Limb (tissue), 2 donors: ENCODE measurements around the gene RAB40C.

Experiments used
- DNase-seq, 2 donors: peaks; one replicate each; pipeline ENCODE4 v3.0.0-alpha.2; 2016; ENCODE audit errors: extremely low spot score in 2 of 2

The RAB40C gene

GRCh38 chr16:574021-574760 lies 15.7 kb upstream of the RAB40C start:
- DNase-seq: no peak

GRCh38 chr16:575354-576196 lies 14.3 kb upstream of the RAB40C start:
- DNase-seq: no peak

- DNase-seq: no peak
Observed at GRCh38 chr16:576197-576822, 13.6 kb upstream of the RAB40C start.

- DNase-seq: no peak
Observed at GRCh38 chr16:576823-577201, 13.1 kb upstream of the RAB40C start.

DNA sequence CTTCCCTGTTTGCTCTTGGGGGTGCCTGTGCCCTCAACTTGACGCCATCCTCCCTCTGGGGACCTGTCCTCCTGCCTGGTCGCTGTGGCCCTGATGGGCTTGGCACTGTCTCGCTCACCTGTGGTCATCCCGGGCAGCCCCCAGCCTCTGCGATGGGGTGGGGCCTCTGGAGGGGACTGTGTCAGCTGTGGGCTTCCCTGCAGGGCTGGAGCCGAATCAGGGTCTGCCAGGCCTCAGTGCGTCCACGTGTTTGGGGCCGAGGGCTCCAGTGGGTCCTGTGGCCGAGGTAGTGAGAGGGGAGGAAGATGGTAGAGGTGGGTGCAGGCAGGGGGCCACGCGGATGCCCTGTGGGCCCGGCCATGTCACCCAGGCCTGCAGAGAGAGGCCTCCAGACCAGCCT lies 12.1 kb upstream of the RAB40C start:
- DNase-seq: no peak

DNA sequence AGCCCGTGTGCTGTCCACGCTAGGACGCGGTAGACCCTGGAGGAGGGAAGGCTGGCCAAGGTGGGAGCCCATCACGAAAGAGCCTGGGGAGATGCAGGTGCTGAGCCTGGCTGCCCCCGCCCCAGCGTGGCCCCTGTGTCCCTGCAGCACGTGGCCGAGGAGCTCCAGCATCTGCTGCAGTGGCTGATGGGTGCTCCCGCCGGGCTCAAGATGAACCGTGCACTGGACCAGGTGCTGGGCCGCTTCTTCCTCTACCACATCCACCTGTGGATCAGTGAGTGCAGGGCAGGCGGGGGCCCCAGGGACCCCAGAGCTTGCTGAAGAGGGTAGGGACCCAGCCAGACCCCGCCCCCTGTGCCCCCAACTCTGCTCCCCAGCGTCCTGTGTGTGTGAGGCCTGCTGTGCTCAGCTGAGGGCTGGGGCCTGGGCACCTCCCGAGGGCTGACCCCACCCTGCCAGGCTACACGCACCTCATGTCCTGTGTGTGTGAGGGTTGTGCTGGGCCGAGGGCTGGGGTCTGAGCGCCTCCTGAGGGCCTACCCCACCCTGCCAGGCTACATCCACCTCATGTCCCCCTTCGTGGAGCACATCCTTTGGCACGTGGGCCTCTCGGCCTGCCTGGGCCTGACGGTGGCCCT lies 11.5 kb upstream of the RAB40C start:
- DNase-seq: no peak

DNA sequence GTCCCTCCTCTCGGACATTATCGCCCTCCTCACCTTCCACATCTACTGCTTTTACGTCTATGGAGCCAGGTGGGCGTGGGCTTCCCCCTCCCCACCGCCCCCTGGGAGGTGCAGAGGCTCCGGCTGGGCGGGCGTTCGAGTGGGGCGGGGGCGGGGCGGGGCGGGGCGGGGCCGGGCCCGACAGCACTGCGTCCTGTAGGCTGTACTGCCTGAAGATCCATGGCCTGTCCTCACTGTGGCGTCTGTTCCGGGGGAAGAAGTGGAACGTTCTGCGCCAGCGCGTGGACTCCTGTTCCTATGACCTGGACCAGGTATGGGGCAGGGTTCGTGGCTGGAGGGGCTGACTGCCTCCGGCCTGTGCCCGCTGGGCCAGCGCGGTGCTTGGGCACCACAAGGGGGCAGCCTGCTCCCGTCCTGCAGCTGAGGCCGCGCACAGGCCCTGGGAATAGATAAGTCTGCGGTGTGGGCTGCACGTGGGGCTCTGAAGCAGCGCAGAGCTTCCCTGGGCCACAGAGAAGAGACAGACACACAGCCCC lies 10.9 kb upstream of the RAB40C start:
- peak in 1 of 2 donors; percentile 31 for DNase-seq

- no peak for DNase-seq
Observed at GRCh38 chr16:580141-580945, 9.5 kb upstream of the RAB40C start.

GRCh38 chr16:580946-581498 lies 8.8 kb upstream of the RAB40C start:
- no peak for DNase-seq

GRCh38 chr16:582218-582613 lies 7.7 kb upstream of the RAB40C start:
- no peak for DNase-seq

DNA sequence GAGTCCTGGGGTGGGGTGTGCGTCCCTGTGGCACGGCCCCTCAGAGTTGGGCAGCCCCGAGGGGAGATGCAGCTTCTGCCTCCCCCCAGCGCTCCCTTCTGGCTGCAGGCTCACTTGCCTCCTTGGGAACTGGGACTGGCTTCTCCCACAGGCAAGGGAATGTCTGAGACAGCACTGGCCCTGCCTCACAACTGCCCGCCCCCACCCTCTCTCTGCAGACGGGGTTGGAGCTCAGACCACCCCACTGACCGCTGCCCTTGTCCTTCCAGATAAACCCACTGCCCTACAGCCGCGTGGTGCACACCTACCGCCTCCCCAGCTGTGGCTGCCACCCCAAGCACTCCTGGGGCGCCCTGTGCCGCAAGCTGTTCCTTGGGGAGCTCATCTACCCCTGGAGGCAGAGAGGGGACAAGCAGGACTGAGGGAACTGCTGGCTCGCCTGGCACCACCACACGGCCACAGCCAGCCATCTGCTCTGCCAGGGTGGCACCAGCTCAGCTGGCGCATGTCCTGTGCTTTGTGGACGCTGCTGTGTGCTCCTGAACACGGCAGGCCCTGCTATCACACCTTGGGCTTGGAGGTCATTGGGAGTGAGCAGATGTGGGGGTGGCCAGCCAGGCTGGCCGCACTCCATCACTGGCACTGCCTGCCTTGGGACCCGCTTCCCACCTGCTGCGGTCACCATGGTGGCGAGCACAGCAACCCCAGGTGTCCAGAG lies 7.1 kb upstream of the RAB40C start:
- no peak for DNase-seq

DNA sequence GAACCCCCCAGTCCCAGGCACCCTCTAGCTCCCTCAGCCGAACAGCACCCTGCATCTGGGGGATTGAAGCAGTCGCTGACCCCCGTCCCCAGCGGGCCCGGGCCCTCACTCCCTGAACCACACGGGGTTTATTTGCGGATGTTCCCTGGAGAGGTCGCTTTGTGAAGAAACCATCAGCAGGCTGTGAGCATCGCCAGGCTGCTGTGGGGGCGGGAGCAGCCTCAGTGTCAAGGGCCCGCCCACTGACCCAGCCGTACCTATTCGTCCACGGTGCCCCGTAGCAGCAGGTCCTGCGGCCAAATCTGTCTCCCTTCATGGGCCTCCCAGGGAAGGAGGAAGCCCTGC lies 6.4 kb upstream of the RAB40C start:
- no peak for DNase-seq

GRCh38 chr16:583815-584591 lies 5.9 kb upstream of the RAB40C start:
- no peak for DNase-seq

GRCh38 chr16:585351-585750 lies 4.5 kb upstream of the RAB40C start:
- no peak for DNase-seq

GRCh38 chr16:586047-586644 lies 3.7 kb upstream of the RAB40C start:
- DNase-seq: no peak

- no peak for DNase-seq
Observed at GRCh38 chr16:586645-587590, 2.9 kb upstream of the RAB40C start.

DNA sequence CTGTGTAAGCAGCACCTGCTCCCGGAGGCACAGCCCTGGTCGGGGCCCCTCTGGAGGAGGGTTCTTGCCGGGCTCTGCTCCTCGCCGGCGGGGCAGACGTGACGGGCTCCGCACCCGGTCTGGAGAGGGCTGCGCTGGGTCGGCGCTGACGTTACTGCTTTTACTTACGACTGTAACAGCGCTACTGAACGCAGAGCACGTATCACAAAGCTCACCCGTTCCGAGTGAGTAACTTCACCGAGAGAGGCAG lies 1.3 kb upstream of the RAB40C start:
- peak in 1 of 2 donors; percentile 72 for DNase-seq
